ENCODE measurements around the gene AXDND1. TPM values are rescaled to one million over a fixed set of nuclear protein-coding genes. Genes with fewer than 3 reads are reported as not detected.
A peak's percentile ranks its signal among the peaks of the same experiment; 100 is the strongest.

The AXDND1 gene
- total RNA-seq, 1 experiment from 2014 or later: 0.31 TPM

- TF ChIP-seq CTCF (IDR thresholded peaks at IDR 0.05) (no peak), SIN3A (IDR thresholded peaks at IDR 0.05; ENCODE audit: borderline replicate concordance, insufficient read depth, low read depth, low read length) (no peak), TCF7L2 (IDR thresholded peaks at IDR 0.05; ENCODE audit: low read depth, low read length) (no peak), POLR2AphosphoS5 (IDR thresholded peaks at IDR 0.05; ENCODE audit: low read depth, low read length) (no peak)
- TF ChIP-seq, protein P1, sequence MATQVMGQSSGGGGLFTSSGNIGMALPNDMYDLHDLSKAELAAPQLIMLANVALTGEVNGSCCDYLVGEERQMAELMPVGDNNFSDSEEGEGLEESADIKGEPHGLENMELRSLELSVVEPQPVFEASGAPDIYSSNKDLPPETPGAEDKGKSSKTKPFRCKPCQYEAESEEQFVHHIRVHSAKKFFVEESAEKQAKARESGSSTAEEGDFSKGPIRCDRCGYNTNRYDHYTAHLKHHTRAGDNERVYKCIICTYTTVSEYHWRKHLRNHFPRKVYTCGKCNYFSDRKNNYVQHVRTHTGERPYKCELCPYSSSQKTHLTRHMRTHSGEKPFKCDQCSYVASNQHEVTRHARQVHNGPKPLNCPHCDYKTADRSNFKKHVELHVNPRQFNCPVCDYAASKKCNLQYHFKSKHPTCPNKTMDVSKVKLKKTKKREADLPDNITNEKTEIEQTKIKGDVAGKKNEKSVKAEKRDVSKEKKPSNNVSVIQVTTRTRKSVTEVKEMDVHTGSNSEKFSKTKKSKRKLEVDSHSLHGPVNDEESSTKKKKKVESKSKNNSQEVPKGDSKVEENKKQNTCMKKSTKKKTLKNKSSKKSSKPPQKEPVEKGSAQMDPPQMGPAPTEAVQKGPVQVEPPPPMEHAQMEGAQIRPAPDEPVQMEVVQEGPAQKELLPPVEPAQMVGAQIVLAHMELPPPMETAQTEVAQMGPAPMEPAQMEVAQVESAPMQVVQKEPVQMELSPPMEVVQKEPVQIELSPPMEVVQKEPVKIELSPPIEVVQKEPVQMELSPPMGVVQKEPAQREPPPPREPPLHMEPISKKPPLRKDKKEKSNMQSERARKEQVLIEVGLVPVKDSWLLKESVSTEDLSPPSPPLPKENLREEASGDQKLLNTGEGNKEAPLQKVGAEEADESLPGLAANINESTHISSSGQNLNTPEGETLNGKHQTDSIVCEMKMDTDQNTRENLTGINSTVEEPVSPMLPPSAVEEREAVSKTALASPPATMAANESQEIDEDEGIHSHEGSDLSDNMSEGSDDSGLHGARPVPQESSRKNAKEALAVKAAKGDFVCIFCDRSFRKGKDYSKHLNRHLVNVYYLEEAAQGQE (IDR thresholded peaks at IDR 0.05; ENCODE audit: insufficient read depth in 1 of 2, low read depth in 2 of 2, low read length in 1 of 2): no peak
- Histone ChIP-seq H3K27me3 (ENCODE audit: control insufficient read depth, insufficient read depth, low read length) (no peaks in the 10 kb centered on the region), H3K27ac (ENCODE audit: low read length) (no peak overlapping the region), H3K4me3 (ENCODE audit: low read depth in 2 of 2, low read length in 2 of 2) (no peak overlapping the region), H3K9me3 (ENCODE audit: control insufficient read depth, insufficient read depth, low read depth, low read length) (no peaks in the 10 kb centered on the region), H3K36me3 (ENCODE audit: control insufficient read depth, insufficient read depth, low read length) (no peaks in the 10 kb centered on the region), H3K4me1 (ENCODE audit: control insufficient read depth, insufficient read depth, low read length) (no peaks in the 10 kb centered on the region)
- ChIA-PET POLR2A (no interaction called here), CTCF (no interaction called here)
- no TSS peak for BruUV-seq (replicated peaks)
- DNase-seq (ENCODE audit: low read depth, low spot score) (no peak), ATAC-seq (no peak)
- in situ Hi-C loops (cut with HindIII; ENCODE audit: low pct_unique_long_range_greater_than_20kb, low sequenced_read_pairs) (no loop called here), intact Hi-C loops (cut with micrococcal nuclease; ENCODE audit: unreplicated experiment) (no loop called here)
Observed at GRCh38 chr1:179323436-179323835, 42.3 kb upstream of the AXDND1 start.

DNA sequence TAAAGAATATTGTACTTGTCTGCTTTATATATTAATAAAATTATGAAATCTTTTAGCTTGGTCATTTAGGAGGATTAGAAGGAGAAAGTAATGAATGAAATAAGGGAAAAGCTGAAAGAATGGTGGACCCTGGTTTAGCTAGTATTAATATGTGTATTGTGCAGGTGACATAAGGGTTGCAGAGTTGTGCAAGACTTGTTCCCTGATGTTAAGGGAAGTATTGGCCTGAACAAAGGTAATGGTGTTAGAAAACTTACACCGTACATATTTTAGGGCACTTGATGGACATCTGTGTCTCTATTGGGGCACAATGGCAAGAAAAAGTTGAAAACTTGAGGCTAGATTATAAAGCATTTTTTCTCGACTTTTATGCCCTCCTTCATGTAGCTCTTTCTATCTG is 39.9 kb upstream of the AXDND1 start:
- no peaks in the 10 kb centered on the region for H3K9me3 ChIP-seq (ENCODE audit: control insufficient read depth, insufficient read depth, low read depth, low read length)
- ChIA-PET CTCF (interaction anchor here (0.6 kb wide), 1 partner anchor 220 kb away, joined by 4 read pairs; no protein-coding TSS in a partner anchor), POLR2A (no interaction called here)
- H3K36me3 ChIP-seq (ENCODE audit: control insufficient read depth, insufficient read depth, low read length): no peaks in the 10 kb centered on the region
- BruUV-seq (replicated peaks): TSS peak; percentile 40
- in situ Hi-C loops (cut with HindIII; ENCODE audit: low pct_unique_long_range_greater_than_20kb, low sequenced_read_pairs) (no loop called here), intact Hi-C loops (cut with micrococcal nuclease; ENCODE audit: unreplicated experiment) (no loop called here)
- no peak overlapping the region for H3K27ac ChIP-seq (ENCODE audit: low read length)
- no peak overlapping the region for H3K4me3 ChIP-seq (ENCODE audit: low read depth in 2 of 2, low read length in 2 of 2)
- no peaks in the 10 kb centered on the region for H3K4me1 ChIP-seq (ENCODE audit: control insufficient read depth, insufficient read depth, low read length)
- ATAC-seq (no peak), DNase-seq (ENCODE audit: low read depth, low spot score) (no peak)
- no peak for TF ChIP-seq SIN3A (IDR thresholded peaks at IDR 0.05; ENCODE audit: borderline replicate concordance, insufficient read depth, low read depth, low read length)
- no peak for TF ChIP-seq TCF7L2 (IDR thresholded peaks at IDR 0.05; ENCODE audit: low read depth, low read length)
- TF ChIP-seq, protein P1 (IDR thresholded peaks at IDR 0.05; ENCODE audit: insufficient read depth in 1 of 2, low read depth in 2 of 2, low read length in 1 of 2): no peak
- no peak for TF ChIP-seq CTCF (IDR thresholded peaks at IDR 0.05)
- TF ChIP-seq POLR2AphosphoS5 (IDR thresholded peaks at IDR 0.05; ENCODE audit: low read depth, low read length): no peak
- H3K27me3 ChIP-seq (ENCODE audit: control insufficient read depth, insufficient read depth, low read length): no peaks in the 10 kb centered on the region
